ENCODE data around the gene LRP1B.
A peak's percentile ranks its signal among the peaks of the same experiment; 100 is the strongest.

Gene LRP1B

DNA sequence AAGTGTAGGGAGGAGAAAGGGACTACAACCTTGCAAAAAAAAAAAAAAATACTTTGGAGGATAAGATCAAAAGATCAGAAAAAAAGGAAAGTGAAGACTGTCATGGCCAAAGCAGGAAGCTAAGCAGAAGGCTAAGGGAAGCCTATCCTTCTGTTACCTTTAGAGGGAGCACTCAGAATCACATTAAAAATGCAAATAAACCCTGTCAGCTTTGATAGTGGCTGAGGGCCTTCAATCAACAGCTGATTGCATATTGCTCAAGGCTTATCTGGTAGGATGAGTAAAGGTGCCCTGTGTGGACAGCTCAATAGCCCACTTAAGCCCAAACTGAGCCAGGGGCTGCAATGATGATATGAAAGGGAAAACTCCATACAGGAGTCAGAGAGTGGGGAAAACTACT is 1021.2 kb downstream of the LRP1B start:
- DNase-seq (ENCODE audit: extremely low read depth, low read depth) = no peak
- TF ChIP-seq, protein P1, sequence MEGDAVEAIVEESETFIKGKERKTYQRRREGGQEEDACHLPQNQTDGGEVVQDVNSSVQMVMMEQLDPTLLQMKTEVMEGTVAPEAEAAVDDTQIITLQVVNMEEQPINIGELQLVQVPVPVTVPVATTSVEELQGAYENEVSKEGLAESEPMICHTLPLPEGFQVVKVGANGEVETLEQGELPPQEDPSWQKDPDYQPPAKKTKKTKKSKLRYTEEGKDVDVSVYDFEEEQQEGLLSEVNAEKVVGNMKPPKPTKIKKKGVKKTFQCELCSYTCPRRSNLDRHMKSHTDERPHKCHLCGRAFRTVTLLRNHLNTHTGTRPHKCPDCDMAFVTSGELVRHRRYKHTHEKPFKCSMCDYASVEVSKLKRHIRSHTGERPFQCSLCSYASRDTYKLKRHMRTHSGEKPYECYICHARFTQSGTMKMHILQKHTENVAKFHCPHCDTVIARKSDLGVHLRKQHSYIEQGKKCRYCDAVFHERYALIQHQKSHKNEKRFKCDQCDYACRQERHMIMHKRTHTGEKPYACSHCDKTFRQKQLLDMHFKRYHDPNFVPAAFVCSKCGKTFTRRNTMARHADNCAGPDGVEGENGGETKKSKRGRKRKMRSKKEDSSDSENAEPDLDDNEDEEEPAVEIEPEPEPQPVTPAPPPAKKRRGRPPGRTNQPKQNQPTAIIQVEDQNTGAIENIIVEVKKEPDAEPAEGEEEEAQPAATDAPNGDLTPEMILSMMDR (IDR thresholded peaks at IDR 0.05; ENCODE audit: low read depth, low read length) = 0 out of 2 replicates have a peak, but pooled peaks have one; percentile 1

DNA sequence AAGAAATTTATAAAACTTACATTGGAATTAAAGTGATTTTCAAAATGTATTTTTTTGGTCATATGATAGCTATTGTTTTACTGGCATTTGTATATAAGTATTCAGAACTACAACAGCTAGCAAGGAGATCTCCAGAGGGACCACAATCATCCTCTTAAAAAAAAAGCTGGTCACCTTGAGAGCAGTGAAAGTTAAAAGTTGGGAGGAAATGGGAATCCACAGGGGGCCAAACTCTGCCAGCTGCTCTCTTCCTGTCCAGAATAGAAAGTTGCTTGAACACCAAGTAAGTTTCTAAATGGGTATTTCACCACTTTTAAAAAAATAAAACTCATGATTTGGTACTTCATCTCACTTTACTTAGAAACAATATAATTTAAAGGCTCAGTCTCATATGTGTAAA is 1025.1 kb downstream of the LRP1B start:
- TF ChIP-seq, protein P1 (IDR thresholded peaks at IDR 0.05; ENCODE audit: low read depth, low read length) = no peak
- DNase-seq (ENCODE audit: extremely low read depth, low read depth) = no peak

DNA sequence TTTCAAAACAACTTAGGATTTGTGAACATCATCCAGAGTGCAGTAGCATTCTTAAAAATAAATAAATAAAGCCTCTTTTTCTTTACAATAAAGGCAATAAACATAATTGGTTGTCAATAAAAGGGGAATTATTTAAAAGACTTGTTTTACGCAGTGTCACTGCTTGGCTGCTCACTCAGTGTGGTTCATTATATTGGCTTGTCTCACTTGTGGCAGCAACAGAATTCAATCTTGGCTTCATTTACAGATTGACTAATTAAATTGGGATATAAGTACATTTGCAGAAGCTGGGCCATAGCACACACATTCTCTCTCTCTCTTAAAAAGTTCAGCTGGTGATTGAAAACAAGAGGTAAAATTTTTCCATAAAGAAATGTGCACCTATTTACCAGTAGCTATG is 1027.6 kb downstream of the LRP1B start:
- DNase-seq (ENCODE audit: extremely low read depth, low read depth) = no peak
- TF ChIP-seq, protein P1 (IDR thresholded peaks at IDR 0.05; ENCODE audit: low read depth, low read length) = no peak

DNA sequence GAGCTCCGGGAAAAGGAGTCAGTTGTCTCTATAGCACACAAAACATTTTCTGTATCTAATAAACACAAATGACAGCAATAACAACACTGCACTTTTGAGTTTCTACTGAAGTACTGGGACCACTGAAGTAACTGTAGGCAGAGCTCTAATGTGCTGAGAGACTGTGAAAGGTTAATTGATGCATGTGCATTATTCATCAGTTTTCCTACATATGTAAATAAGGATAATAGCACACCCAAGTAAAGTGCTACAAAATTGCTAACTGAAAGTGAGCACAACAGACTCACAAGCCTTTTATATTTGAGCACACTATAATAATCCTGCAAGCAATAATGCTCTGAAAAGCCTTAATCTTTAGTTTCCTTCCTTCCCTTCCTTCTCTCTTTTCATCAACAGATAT is 1051.6 kb downstream of the LRP1B start:
- TF ChIP-seq, protein P1 (IDR thresholded peaks at IDR 0.05; ENCODE audit: low read depth, low read length) = no peak
- DNase-seq (ENCODE audit: extremely low read depth, low read depth) = no peak

DNA sequence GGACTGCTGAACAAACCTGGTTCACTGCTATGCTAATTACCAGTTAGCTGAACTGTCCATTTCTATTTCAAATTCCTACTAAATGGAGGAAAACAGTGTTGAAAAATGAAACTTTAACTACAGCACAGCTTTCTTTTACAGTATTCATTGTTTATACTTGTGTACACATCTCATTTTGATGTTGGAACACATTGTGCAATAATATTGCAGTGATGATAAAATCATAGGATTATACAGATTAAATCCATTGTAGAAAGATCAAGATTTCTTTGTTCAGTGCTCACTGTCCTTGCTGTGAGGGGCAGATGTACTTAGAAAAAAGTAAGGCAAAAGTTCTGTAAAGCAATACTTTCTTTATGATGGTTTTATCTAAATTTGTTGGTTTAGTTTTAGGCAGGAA is 1055.1 kb downstream of the LRP1B start:
- DNase-seq (ENCODE audit: extremely low read depth, low read depth) = no peak
- TF ChIP-seq, protein P1 (IDR thresholded peaks at IDR 0.05; ENCODE audit: low read depth, low read length) = no peak

DNA sequence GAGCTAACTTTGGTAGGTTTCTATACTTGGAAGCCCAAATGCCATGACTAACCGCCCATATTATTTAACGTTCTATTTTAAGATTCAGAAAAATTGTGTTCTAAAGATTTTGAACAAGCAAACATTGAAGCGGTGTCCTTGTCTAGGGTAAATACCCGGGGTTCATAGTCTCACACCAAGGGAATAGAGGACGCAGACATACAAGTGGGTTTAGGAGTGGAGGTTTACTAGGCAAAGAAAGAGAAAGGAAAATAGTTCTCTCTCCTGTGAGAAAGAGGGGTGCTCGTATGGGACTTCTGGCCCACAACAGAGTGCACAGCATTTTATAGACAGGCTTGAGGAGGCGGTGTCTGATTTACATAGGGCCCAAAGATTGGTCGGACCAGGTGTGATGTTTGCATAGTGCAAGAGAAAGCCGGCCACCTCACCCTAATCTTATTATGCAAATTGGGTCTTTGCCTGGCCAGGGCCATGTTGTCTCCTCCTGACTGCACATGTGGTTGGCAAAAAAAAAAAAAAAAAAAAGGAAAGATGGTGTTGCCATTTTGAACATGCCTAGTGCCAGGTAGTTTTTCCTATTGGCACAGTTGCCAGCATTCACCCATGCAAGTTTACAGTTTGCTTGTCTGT is 1062.6 kb downstream of the LRP1B start:
- TF ChIP-seq, protein P1 (IDR thresholded peaks at IDR 0.05; ENCODE audit: low read depth, low read length) = no peak
- DNase-seq (ENCODE audit: extremely low read depth, low read depth) = no peak

DNA sequence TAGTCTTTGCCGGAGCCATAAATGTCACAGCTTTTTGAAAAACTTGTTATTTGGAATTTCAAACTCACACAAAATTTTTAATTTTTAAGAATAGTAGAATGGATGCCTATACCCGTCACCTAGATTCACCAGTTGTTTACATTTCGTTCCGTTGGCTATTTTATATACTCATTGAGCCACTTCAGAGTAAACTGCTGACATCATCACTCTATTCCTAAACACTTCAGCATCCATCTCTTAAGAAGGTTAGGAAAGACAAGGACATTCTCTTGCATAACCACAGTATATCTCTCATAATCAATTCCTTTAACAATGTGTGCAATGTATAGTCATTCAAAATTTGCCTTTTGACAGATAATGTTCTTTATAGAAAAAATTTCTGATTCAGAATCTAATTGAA is 1065.8 kb downstream of the LRP1B start:
- DNase-seq (ENCODE audit: extremely low read depth, low read depth) = no peak
- TF ChIP-seq, protein P1 (IDR thresholded peaks at IDR 0.05; ENCODE audit: low read depth, low read length) = no peak

All from AG09319 (cell line).